ENCODE results near the gene DNAH9.

Gene DNAH9

GRCh38 chr17:11671126-11671525 is 72.9 kb downstream of the DNAH9 start:
- no peak for DNase-seq (ENCODE audit: low read depth)

- DNase-seq (ENCODE audit: low read depth) = no peak
These were observed 84.4 kb downstream of the DNAH9 start for GRCh38 chr17:11682646-11683045.

GRCh38 chr17:11690681-11691080 is 92.4 kb downstream of the DNAH9 start:
- DNase-seq (ENCODE audit: low read depth) = no peak

- DNase-seq (ENCODE audit: low read depth) = no peak
These were observed 94.4 kb downstream of the DNAH9 start for GRCh38 chr17:11692688-11693087.

GRCh38 chr17:11693284-11693683 is 95.0 kb downstream of the DNAH9 start:
- DNase-seq (ENCODE audit: low read depth) = no peak

GRCh38 chr17:11700668-11701067 is 102.4 kb downstream of the DNAH9 start:
- no peak for DNase-seq (ENCODE audit: low read depth)

- no peak for DNase-seq (ENCODE audit: low read depth)
These were observed 103.6 kb downstream of the DNAH9 start for GRCh38 chr17:11701911-11702310.

GRCh38 chr17:11704041-11704440 is 105.8 kb downstream of the DNAH9 start:
- no peak for DNase-seq (ENCODE audit: low read depth)

- DNase-seq (ENCODE audit: low read depth) = no peak
These were observed 106.8 kb downstream of the DNAH9 start for GRCh38 chr17:11705111-11705510.

GRCh38 chr17:11707586-11707985 is 109.3 kb downstream of the DNAH9 start:
- no peak for DNase-seq (ENCODE audit: low read depth)

GRCh38 chr17:11712456-11712855 is 114.2 kb downstream of the DNAH9 start:
- no peak for DNase-seq (ENCODE audit: low read depth)

GRCh38 chr17:11719203-11719602 is 120.9 kb downstream of the DNAH9 start:
- DNase-seq (ENCODE audit: low read depth) = no peak

- DNase-seq (ENCODE audit: low read depth) = no peak
These were observed 121.6 kb downstream of the DNAH9 start for GRCh38 chr17:11719856-11720255.

GRCh38 chr17:11720816-11721215 is 122.5 kb downstream of the DNAH9 start:
- no peak for DNase-seq (ENCODE audit: low read depth)

- no peak for DNase-seq (ENCODE audit: low read depth)
These were observed 132.5 kb downstream of the DNAH9 start for GRCh38 chr17:11730747-11731146.

- DNase-seq (ENCODE audit: low read depth) = no peak
These were observed 138.5 kb downstream of the DNAH9 start for GRCh38 chr17:11736613-11737312.

GRCh38 chr17:11737313-11737679 is 139.0 kb downstream of the DNAH9 start:
- no peak for DNase-seq (ENCODE audit: low read depth)

- DNase-seq (ENCODE audit: low read depth) = no peak
These were observed 139.9 kb downstream of the DNAH9 start for GRCh38 chr17:11738151-11738550.

- no peak for DNase-seq (ENCODE audit: low read depth)
These were observed 141.1 kb downstream of the DNAH9 start for GRCh38 chr17:11739351-11739750.

- no peak for DNase-seq (ENCODE audit: low read depth)
These were observed 141.6 kb downstream of the DNAH9 start for GRCh38 chr17:11739848-11740247.

- no peak for DNase-seq (ENCODE audit: low read depth)
These were observed 144.6 kb downstream of the DNAH9 start for GRCh38 chr17:11742886-11743285.

- DNase-seq (ENCODE audit: low read depth) = no peak
These were observed 146.4 kb downstream of the DNAH9 start for GRCh38 chr17:11744696-11745095.

GRCh38 chr17:11747441-11747840 is 149.2 kb downstream of the DNAH9 start:
- no peak for DNase-seq (ENCODE audit: low read depth)

GRCh38 chr17:11757815-11758214 is 159.5 kb downstream of the DNAH9 start:
- DNase-seq (ENCODE audit: low read depth) = no peak

- DNase-seq (ENCODE audit: low read depth) = no peak
These were observed 169.8 kb downstream of the DNAH9 start for GRCh38 chr17:11768106-11768505.
